GM18508 (cell line): ENCODE results near the gene FER.
"Not testable (repeated sequence)": the region's sequence is repeated elsewhere in the genome, so short reads cannot be mapped to it uniquely, and the experiment has no call there.

Experiments used
- ATAC-seq: cut with Tn5 transposase; IDR thresholded peaks from one replicate; pipeline ENCODE4 v1.9.1; 2021; ENCODE audit warnings: moderate number of reproducible peaks; ENCODE audit not compliant: insufficient read depth, unreplicated experiment

FER gene

GRCh38 chr5:108747774-108748400 lies at the start of gene FER:
Gene FER, plus strand, starts transcription at chr5:108747897. Its CDS starts 50,286 bp downstream, at chr5:108798183.
- ATAC-seq = peak; percentile 35

GRCh38 chr5:108700388-108700787 lies 47.3 kb upstream of the FER start:
- not testable (repeated sequence) for ATAC-seq

- ATAC-seq = no peak
Measured at GRCh38 chr5:108700930-108701329, 46.8 kb upstream of the FER start.

GRCh38 chr5:108702546-108702945 lies 45.2 kb upstream of the FER start:
- no peak for ATAC-seq

- no peak for ATAC-seq
Measured at GRCh38 chr5:108703313-108703712, 44.4 kb upstream of the FER start.

- ATAC-seq = no peak
Measured at GRCh38 chr5:108707141-108707540, 40.6 kb upstream of the FER start.

GRCh38 chr5:108711898-108712297 lies 35.8 kb upstream of the FER start:
- ATAC-seq = no peak

- no peak for ATAC-seq
Measured at GRCh38 chr5:108715408-108715807, 32.3 kb upstream of the FER start.

GRCh38 chr5:108720391-108720790 lies 27.3 kb upstream of the FER start:
- ATAC-seq = peak; percentile 90

- no peak for ATAC-seq
Measured at GRCh38 chr5:108726446-108727235, 21.1 kb upstream of the FER start.

- no peak for ATAC-seq
Measured at GRCh38 chr5:108727236-108727650, 20.5 kb upstream of the FER start.

GRCh38 chr5:108727651-108728565 lies 19.8 kb upstream of the FER start:
- peak; percentile 33 for ATAC-seq

- peak; percentile 23 for ATAC-seq
Measured at GRCh38 chr5:108728566-108729241, 19.0 kb upstream of the FER start.

- ATAC-seq = no peak
Measured at GRCh38 chr5:108729242-108729615, 18.5 kb upstream of the FER start.

- ATAC-seq = peak; percentile 60
Measured at GRCh38 chr5:108730617-108731340, 16.9 kb upstream of the FER start.

- ATAC-seq = no peak
Measured at GRCh38 chr5:108735790-108736189, 11.9 kb upstream of the FER start.

GRCh38 chr5:108736855-108737254 lies 10.8 kb upstream of the FER start:
- no peak for ATAC-seq

- no peak for ATAC-seq
Measured at GRCh38 chr5:108739376-108739775, 8.3 kb upstream of the FER start.

GRCh38 chr5:108739906-108740305 lies 7.8 kb upstream of the FER start:
- no peak for ATAC-seq

GRCh38 chr5:108743319-108743718 lies 4.4 kb upstream of the FER start:
- ATAC-seq = no peak
